Type B pancreatic cell (in vitro differentiated cells): ENCODE data around the gene MAGI1. TPM values are rescaled to one million over a fixed set of nuclear protein-coding genes. Genes with fewer than 3 reads are reported as not detected.
A peak's percentile ranks its signal among the peaks of the same experiment; 100 is the strongest.

Source experiments
- DNase-seq: peaks from one replicate; pipeline ENCODE4 v3.0.0; 2021; ENCODE audit warnings: mixed read lengths; ENCODE audit not compliant: unreplicated experiment; ENCODE audit errors: extremely low spot score
- H3K27ac Mint-ChIP-seq: 2 replicates; pipeline ENCODE4 v1.8.0; 2021; ENCODE audit warnings: mild to moderate bottlenecking, mixed read lengths
- H3K27me3 Mint-ChIP-seq: 2 replicates; pipeline ENCODE4 v1.8.0; 2021; ENCODE audit warnings: mixed read lengths
- H3K36me3 Mint-ChIP-seq: 2 replicates; pipeline ENCODE4 v1.8.0; 2021; ENCODE audit warnings: mixed read lengths
- H3K4me1 Mint-ChIP-seq: one replicate; pipeline ENCODE4 v1.8.0; 2021; ENCODE audit warnings: mixed read lengths; ENCODE audit not compliant: unreplicated experiment
- H3K4me3 Mint-ChIP-seq: 2 replicates; pipeline ENCODE4 v1.8.0; 2021; ENCODE audit warnings: mild to moderate bottlenecking, mixed read lengths
- H3K9me3 Mint-ChIP-seq: 2 replicates; pipeline ENCODE4 v1.8.0; 2021; ENCODE audit warnings: mixed read lengths
- total RNA-seq: library from RNA; stranded (reverse); gene quantifications from 2 replicates; pipeline ENCODE4 v1.2.1, GENCODE V29; 2021; ENCODE audit warnings: low replicate concordance
- TF ChIP-seq, protein P1 (sequence below): fragments of 200-600 bp; sonication (generic); conservative IDR thresholded peaks from 2 replicates; pipeline ENCODE4 v1.5.0; 2021; ENCODE audit warnings: antibody characterized with exemption, mild to moderate bottlenecking

MAGI1 gene
- total RNA-seq, 1 donor from 2014 or later = 53.1 TPM

DNA sequence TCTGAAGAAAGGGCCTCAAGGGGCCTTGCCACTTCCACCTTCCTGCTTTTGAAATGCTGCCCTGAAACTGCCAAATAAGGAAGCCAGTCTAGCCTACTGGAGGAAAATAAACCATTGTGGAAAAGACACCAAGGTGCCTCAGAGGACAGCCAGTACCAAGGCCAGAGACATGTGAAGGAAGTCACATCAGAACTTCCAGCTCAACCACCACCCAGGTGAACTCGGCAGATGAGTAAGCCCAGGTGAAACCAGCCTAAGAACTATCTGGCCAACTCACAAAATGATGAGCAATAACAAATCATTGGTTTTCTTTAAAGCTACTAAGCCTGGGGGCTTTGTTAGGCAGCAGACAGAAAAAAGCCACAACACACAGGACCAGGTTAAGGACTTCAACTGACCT, 103.0 kb downstream of the MAGI1 start:
- peaks cover 26% of the 10 kb centered on the region for H3K4me1 Mint-ChIP-seq
- DNase-seq = no peak
- H3K4me3 Mint-ChIP-seq = no peak overlapping the region
- no peaks in the 10 kb centered on the region for H3K27me3 Mint-ChIP-seq
- H3K9me3 Mint-ChIP-seq = peaks cover 5% of the 10 kb centered on the region
- H3K27ac Mint-ChIP-seq = peak overlapping the region; percentile 31
- TF ChIP-seq, protein P1, sequence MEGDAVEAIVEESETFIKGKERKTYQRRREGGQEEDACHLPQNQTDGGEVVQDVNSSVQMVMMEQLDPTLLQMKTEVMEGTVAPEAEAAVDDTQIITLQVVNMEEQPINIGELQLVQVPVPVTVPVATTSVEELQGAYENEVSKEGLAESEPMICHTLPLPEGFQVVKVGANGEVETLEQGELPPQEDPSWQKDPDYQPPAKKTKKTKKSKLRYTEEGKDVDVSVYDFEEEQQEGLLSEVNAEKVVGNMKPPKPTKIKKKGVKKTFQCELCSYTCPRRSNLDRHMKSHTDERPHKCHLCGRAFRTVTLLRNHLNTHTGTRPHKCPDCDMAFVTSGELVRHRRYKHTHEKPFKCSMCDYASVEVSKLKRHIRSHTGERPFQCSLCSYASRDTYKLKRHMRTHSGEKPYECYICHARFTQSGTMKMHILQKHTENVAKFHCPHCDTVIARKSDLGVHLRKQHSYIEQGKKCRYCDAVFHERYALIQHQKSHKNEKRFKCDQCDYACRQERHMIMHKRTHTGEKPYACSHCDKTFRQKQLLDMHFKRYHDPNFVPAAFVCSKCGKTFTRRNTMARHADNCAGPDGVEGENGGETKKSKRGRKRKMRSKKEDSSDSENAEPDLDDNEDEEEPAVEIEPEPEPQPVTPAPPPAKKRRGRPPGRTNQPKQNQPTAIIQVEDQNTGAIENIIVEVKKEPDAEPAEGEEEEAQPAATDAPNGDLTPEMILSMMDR = no peak
- peaks cover 3% of the 10 kb centered on the region for H3K36me3 Mint-ChIP-seq

DNA sequence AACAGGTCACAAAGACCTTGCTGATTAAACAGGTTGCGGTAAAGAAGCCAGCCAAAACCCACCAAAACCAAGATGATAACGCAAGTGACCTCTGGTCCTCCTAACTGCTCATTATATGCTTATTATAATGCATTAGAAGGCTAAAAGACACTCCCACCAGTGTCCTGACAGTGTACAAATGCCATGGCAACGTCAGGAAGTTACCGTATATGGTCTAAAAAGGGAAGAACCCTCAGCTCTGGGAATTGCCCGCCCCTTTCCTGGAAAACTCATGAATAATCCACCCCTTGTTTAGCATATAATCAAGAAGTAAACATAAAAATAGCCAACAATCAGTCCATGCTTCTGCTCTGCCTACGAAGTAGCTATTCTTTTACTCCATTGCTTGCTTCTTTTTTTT, 108.1 kb downstream of the MAGI1 start:
- Mint-ChIP-seq H3K4me1 (peaks cover 29% of the 10 kb centered on the region), H3K4me3 (no peak overlapping the region), H3K9me3 (peaks cover 5% of the 10 kb centered on the region), H3K27ac (no peak overlapping the region), H3K36me3 (peaks cover 3% of the 10 kb centered on the region), H3K27me3 (no peaks in the 10 kb centered on the region)
- TF ChIP-seq, protein P1 = no peak
- no peak for DNase-seq

DNA sequence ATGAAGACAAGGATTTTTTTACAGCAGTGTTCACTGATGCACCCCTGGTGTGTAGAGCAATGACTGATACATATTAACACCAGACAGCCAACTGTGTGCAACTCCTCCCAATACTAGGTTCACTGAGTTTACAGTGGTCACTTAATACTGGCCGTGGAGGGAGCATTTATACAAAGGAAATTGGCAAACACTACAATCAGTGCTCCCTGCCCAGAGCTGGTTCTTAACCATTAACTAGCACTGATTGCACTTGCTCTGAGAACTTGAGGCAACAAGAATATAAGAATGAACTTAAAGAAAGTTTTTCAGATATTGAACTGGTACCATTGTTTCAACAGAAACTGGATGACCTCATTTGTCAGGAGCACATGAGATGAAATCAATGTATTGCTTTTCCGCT, 110.6 kb downstream of the MAGI1 start:
- Mint-ChIP-seq H3K27me3 (no peaks in the 10 kb centered on the region), H3K4me3 (peak overlapping the region; percentile 5), H3K27ac (peak overlapping the region; percentile 46), H3K4me1 (peaks cover 29% of the 10 kb centered on the region), H3K36me3 (no peaks in the 10 kb centered on the region), H3K9me3 (no peaks in the 10 kb centered on the region)
- TF ChIP-seq, protein P1 = no peak
- DNase-seq = no peak

DNA sequence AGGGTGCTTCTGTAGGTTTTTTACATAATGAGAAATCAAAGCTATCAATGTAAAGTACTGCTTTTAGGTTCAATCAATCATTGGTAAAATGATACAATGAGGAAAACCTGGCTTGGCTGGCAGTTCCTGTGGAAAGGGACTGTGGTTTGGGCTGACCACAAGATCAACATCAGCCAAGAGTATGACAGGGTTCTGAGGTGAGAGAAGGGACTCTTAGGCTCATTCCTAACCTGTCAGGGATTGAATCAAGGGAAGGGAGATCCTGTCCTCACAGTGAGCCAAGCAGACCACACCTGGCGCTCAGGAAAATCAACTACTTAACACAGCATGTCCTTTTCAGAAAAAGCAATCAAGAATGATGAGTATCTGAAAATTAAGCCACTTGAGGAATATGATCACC, 111.1 kb downstream of the MAGI1 start:
- TF ChIP-seq, protein P1 = no peak
- H3K9me3 Mint-ChIP-seq = no peaks in the 10 kb centered on the region
- H3K4me3 Mint-ChIP-seq = peak overlapping the region; percentile 5
- peaks cover 29% of the 10 kb centered on the region for H3K4me1 Mint-ChIP-seq
- H3K27me3 Mint-ChIP-seq = no peaks in the 10 kb centered on the region
- H3K27ac Mint-ChIP-seq = peak overlapping the region; percentile 46
- no peak for DNase-seq
- H3K36me3 Mint-ChIP-seq = no peaks in the 10 kb centered on the region

DNA sequence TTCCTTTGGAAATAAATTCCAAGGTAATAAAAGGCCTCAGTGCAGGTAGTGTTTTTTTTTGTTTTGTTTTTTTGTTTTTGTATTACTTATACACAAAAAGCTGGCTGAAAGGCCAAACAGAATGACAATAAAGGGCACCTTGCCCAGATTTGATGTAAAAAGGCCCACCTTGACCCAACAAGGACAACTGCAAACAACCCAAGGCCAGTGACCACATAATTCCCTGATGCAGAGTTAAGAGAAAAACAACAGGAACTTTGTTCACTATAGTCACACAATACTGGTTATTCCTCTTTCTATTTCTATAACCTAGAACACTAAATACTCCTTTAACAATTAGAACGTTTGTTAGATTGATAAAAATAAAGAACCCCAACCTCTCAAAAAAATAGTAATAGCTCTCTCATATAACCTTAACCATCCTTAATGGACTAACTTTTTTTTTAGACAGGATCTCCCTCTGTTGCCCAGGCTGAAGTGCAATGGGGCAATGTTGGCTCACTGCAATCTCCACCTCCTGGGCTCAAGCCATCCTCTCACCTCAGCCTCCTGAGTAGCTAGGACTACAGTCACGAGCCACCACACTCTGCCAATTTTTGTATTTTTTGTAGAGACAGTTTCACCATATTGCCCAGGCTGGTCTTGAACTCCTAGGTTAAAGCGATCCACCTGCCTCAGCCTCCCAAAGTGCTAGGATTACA, 113.3 kb downstream of the MAGI1 start:
- TF ChIP-seq, protein P1 = no peak
- no peaks in the 10 kb centered on the region for H3K36me3 Mint-ChIP-seq
- no peak for DNase-seq
- peaks cover 29% of the 10 kb centered on the region for H3K4me1 Mint-ChIP-seq
- H3K4me3 Mint-ChIP-seq = no peak overlapping the region
- no peak overlapping the region for H3K27ac Mint-ChIP-seq
- H3K9me3 Mint-ChIP-seq = no peaks in the 10 kb centered on the region
- no peaks in the 10 kb centered on the region for H3K27me3 Mint-ChIP-seq

DNA sequence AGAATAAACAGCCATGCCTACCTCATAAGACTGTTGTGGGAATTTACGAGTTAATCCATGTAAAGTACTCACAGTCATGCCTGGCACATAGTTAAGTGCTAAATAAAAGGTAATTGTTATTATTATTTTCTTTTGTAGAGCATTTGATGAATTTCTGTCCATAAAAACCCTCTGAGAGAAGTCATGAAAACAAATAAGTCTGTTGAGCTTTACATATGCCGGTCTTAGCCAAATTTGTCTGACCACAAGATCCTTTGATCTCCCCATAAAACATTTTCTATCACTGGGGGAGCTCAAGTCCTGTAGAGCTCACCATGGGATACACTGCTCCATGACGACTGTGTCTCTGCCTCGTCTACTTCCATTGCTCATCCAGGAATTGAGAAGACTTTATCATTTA, 114.0 kb downstream of the MAGI1 start:
- peaks cover 1% of the 10 kb centered on the region for H3K9me3 Mint-ChIP-seq
- TF ChIP-seq, protein P1 = no peak
- no peak for DNase-seq
- H3K27me3 Mint-ChIP-seq = no peaks in the 10 kb centered on the region
- no peak overlapping the region for H3K4me3 Mint-ChIP-seq
- peaks cover 34% of the 10 kb centered on the region for H3K4me1 Mint-ChIP-seq
- no peaks in the 10 kb centered on the region for H3K36me3 Mint-ChIP-seq
- no peak overlapping the region for H3K27ac Mint-ChIP-seq
